Inferior parietal cortex (tissue), 1 donor: ENCODE measurements around the gene CDC6.
A peak's percentile ranks its signal among the peaks of the same experiment; 100 is the strongest.

Source experiments
- DNase-seq: peaks from one replicate; pipeline ENCODE4 v3.0.0-alpha.2; 2016; ENCODE audit errors: extremely low spot score

Gene CDC6

GRCh38 chr17:40287494-40288369 lies at the start of gene CDC6:
CDC6 (plus strand) TSS chr17:40287879; CDS start chr17:40289421, 1,542 bp downstream.
- DNase-seq, result peak; percentile 100

GRCh38 chr17:40241252-40241834 lies 46.3 kb upstream of the CDC6 start:
- no peak for DNase-seq

- DNase-seq, result no peak
Observed at GRCh38 chr17:40242774-40243173, 44.9 kb upstream of the CDC6 start.

- DNase-seq, result no peak
Observed at GRCh38 chr17:40243761-40244160, 43.9 kb upstream of the CDC6 start.

GRCh38 chr17:40244255-40244654 lies 43.4 kb upstream of the CDC6 start:
- DNase-seq, result no peak

GRCh38 chr17:40247926-40248495 lies 39.7 kb upstream of the CDC6 start:
- no peak for DNase-seq

GRCh38 chr17:40248507-40248906 lies 39.2 kb upstream of the CDC6 start:
- no peak for DNase-seq

- no peak for DNase-seq
Observed at GRCh38 chr17:40251576-40251975, 36.1 kb upstream of the CDC6 start.

GRCh38 chr17:40253565-40253964 lies 34.1 kb upstream of the CDC6 start:
- DNase-seq, result no peak

- DNase-seq, result no peak
Observed at GRCh38 chr17:40259505-40259904, 28.2 kb upstream of the CDC6 start.

- DNase-seq, result no peak
Observed at GRCh38 chr17:40260528-40260927, 27.2 kb upstream of the CDC6 start.

- no peak for DNase-seq
Observed at GRCh38 chr17:40264458-40265185, 23.1 kb upstream of the CDC6 start.

- DNase-seq, result no peak
Observed at GRCh38 chr17:40265337-40265736, 22.3 kb upstream of the CDC6 start.

- no peak for DNase-seq
Observed at GRCh38 chr17:40266882-40267281, 20.8 kb upstream of the CDC6 start.

GRCh38 chr17:40268141-40268712 lies 19.5 kb upstream of the CDC6 start:
- DNase-seq, result no peak

GRCh38 chr17:40278414-40278813 lies 9.3 kb upstream of the CDC6 start:
- no peak for DNase-seq

- no peak for DNase-seq
Observed at GRCh38 chr17:40279402-40279801, 8.3 kb upstream of the CDC6 start.

- DNase-seq, result no peak
Observed at GRCh38 chr17:40281663-40282062, 6.0 kb upstream of the CDC6 start.

- DNase-seq, result no peak
Observed at GRCh38 chr17:40283662-40284061, 4.0 kb upstream of the CDC6 start.

GRCh38 chr17:40284085-40284713 lies 3.5 kb upstream of the CDC6 start:
- DNase-seq, result no peak

- no peak for DNase-seq
Observed at GRCh38 chr17:40286473-40286872, 1.2 kb upstream of the CDC6 start.

- DNase-seq, result no peak
Observed at GRCh38 chr17:40287159-40287493, 553 bp upstream of the CDC6 start.
